Type B pancreatic cell (in vitro differentiated cells): Measurements from ENCODE around the gene EDA. TPM values are rescaled to one million over a fixed set of nuclear protein-coding genes. Genes with fewer than 3 reads are reported as not detected.

Source experiments
- DNase-seq: peaks from one replicate; pipeline ENCODE4 v3.0.0; 2021; ENCODE audit warnings: mixed read lengths; ENCODE audit not compliant: unreplicated experiment; ENCODE audit errors: extremely low spot score
- H3K27ac Mint-ChIP-seq: 2 replicates; pipeline ENCODE4 v1.8.0; 2021; ENCODE audit warnings: mild to moderate bottlenecking, mixed read lengths
- H3K27me3 Mint-ChIP-seq: 2 replicates; pipeline ENCODE4 v1.8.0; 2021; ENCODE audit warnings: mixed read lengths
- H3K36me3 Mint-ChIP-seq: 2 replicates; pipeline ENCODE4 v1.8.0; 2021; ENCODE audit warnings: mixed read lengths
- H3K4me1 Mint-ChIP-seq: one replicate; pipeline ENCODE4 v1.8.0; 2021; ENCODE audit warnings: mixed read lengths; ENCODE audit not compliant: unreplicated experiment
- H3K4me3 Mint-ChIP-seq: 2 replicates; pipeline ENCODE4 v1.8.0; 2021; ENCODE audit warnings: mild to moderate bottlenecking, mixed read lengths
- H3K9me3 Mint-ChIP-seq: 2 replicates; pipeline ENCODE4 v1.8.0; 2021; ENCODE audit warnings: mixed read lengths
- total RNA-seq: library from RNA; stranded (reverse); gene quantifications from 2 replicates; pipeline ENCODE4 v1.2.1, GENCODE V29; 2021; ENCODE audit warnings: low replicate concordance
- TF ChIP-seq, protein P1 (sequence below): fragments of 200-600 bp; sonication (generic); conservative IDR thresholded peaks from 2 replicates; pipeline ENCODE4 v1.5.0; 2021; ENCODE audit warnings: antibody characterized with exemption, mild to moderate bottlenecking

EDA gene
- total RNA-seq, 1 donor from 2014 or later = 4.4 TPM

DNA sequence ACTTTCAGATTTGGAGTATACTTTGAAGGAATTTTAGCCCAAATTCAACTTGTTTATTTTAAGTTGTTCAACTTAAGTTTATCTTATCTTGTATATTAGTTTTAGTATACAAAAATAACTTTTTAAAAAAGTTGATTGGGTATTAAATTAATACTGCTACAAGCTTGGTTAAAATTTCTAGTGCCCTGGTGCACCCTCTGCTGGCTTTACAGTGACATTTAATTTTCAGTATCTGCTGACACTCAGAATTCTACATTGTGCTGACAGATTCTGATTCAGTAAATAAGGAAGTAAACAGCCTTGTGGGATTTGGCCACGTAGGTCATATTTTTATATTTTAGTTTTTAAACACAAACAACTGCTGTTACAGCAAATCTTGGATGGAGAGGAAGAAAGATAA lies 2.9 kb downstream of the EDA start:
- H3K4me3 Mint-ChIP-seq = no peak overlapping the region
- no peak for DNase-seq
- H3K27me3 Mint-ChIP-seq = peaks cover 4% of the 10 kb centered on the region
- TF ChIP-seq, protein P1, sequence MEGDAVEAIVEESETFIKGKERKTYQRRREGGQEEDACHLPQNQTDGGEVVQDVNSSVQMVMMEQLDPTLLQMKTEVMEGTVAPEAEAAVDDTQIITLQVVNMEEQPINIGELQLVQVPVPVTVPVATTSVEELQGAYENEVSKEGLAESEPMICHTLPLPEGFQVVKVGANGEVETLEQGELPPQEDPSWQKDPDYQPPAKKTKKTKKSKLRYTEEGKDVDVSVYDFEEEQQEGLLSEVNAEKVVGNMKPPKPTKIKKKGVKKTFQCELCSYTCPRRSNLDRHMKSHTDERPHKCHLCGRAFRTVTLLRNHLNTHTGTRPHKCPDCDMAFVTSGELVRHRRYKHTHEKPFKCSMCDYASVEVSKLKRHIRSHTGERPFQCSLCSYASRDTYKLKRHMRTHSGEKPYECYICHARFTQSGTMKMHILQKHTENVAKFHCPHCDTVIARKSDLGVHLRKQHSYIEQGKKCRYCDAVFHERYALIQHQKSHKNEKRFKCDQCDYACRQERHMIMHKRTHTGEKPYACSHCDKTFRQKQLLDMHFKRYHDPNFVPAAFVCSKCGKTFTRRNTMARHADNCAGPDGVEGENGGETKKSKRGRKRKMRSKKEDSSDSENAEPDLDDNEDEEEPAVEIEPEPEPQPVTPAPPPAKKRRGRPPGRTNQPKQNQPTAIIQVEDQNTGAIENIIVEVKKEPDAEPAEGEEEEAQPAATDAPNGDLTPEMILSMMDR = peak; percentile 73
- H3K36me3 Mint-ChIP-seq = no peaks in the 10 kb centered on the region
- H3K9me3 Mint-ChIP-seq = peaks cover 4% of the 10 kb centered on the region
- no peak overlapping the region for H3K27ac Mint-ChIP-seq
- no peaks in the 10 kb centered on the region for H3K4me1 Mint-ChIP-seq

DNA sequence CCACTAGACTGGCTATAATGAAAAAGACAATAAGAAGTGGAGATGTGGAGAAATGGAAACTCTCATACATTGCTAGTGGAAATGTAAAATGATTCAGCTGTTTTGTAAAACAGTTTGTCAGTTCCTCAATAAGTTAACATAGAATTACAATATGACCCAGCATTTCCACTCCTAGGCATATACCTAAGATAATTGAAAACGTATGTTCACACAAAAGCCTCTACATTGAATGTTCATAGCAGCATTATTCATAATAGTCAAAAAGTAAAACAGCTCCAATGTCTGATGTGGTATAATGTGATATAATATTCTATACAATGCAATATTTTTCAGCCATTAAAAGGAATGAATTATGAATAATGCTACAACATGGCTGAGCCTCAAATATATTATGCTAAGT lies 10.2 kb downstream of the EDA start:
- Mint-ChIP-seq H3K4me3 (no peak overlapping the region), H3K9me3 (peaks cover 4% of the 10 kb centered on the region), H3K27me3 (no peaks in the 10 kb centered on the region), H3K27ac (no peak overlapping the region), H3K4me1 (no peaks in the 10 kb centered on the region), H3K36me3 (no peaks in the 10 kb centered on the region)
- TF ChIP-seq, protein P1 = no peak
- no peak for DNase-seq

DNA sequence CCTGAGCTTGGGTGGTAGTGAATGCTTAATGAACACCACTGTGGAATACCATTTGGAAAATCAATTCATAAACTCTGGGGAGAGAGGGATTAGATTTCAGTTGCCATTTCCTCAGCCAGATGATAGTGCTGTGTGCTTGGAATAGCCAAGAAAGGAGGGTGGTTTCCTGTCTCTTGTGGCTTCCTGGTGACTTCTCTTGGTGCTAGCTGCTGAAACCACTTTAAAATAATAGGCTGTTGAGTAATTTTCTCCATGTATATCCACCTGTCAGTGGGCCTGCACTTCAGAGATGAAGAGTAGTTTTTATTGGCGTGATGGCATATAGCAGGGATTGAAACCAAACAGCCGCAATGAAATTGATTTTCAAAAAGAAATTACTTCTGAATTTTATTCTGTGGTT lies 11.8 kb downstream of the EDA start:
- no peak for DNase-seq
- Mint-ChIP-seq H3K4me1 (no peaks in the 10 kb centered on the region), H3K27ac (no peak overlapping the region), H3K9me3 (peaks cover 4% of the 10 kb centered on the region), H3K4me3 (no peak overlapping the region), H3K27me3 (no peaks in the 10 kb centered on the region), H3K36me3 (no peaks in the 10 kb centered on the region)
- TF ChIP-seq, protein P1 = no peak

DNA sequence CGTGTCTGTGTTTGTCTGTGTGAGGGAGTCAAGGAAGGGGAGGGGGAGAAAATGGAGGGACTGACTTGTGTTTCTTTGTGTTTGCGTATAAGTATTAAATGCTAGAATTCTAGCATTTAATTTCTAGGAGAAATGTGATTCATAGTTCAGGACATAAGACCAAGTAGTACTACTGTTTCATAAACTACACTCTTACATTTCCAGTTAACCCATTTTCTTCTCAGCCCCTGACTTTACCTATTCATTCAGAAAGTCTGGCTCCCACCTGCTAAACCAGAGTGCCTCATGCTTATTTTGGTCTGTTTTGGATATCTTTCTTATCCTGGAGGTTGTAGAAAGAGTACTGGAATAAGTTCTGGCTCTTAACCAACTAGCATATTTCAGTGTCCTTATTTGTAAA lies 14.2 kb downstream of the EDA start:
- Mint-ChIP-seq H3K9me3 (no peaks in the 10 kb centered on the region), H3K4me3 (no peak overlapping the region)
- DNase-seq = no peak

DNA sequence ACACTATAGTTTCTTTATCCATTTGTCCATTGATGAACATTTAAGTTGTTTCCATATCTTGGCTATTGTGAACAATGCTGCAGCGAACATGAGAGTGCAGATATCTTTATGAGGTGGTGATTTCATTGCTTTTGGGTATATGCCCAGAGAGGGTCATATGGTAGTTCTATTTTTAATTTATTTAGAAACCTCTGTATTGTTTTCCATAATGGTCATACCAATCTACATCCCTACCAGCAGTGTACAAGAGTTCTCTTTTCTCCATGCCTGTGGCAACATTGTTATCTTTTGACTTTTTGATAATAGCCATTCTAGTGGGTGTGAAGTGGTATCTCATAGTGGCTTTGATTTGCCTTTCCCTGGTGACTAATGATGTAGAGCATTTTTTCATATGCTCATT lies 48.8 kb downstream of the EDA start:
- no peaks in the 10 kb centered on the region for H3K4me1 Mint-ChIP-seq
- H3K27me3 Mint-ChIP-seq = no peaks in the 10 kb centered on the region
- peaks cover 5% of the 10 kb centered on the region for H3K9me3 Mint-ChIP-seq
- no peak overlapping the region for H3K4me3 Mint-ChIP-seq
- TF ChIP-seq, protein P1 = no peak
- no peak for DNase-seq
- no peaks in the 10 kb centered on the region for H3K36me3 Mint-ChIP-seq
- H3K27ac Mint-ChIP-seq = no peak overlapping the region

More for the DNA sequence above, 14.2 kb downstream of the EDA start:
- no peaks in the 10 kb centered on the region for H3K4me1 Mint-ChIP-seq
- no peaks in the 10 kb centered on the region for H3K27me3 Mint-ChIP-seq
- no peaks in the 10 kb centered on the region for H3K36me3 Mint-ChIP-seq
- TF ChIP-seq, protein P1 = no peak
- no peak overlapping the region for H3K27ac Mint-ChIP-seq

DNA sequence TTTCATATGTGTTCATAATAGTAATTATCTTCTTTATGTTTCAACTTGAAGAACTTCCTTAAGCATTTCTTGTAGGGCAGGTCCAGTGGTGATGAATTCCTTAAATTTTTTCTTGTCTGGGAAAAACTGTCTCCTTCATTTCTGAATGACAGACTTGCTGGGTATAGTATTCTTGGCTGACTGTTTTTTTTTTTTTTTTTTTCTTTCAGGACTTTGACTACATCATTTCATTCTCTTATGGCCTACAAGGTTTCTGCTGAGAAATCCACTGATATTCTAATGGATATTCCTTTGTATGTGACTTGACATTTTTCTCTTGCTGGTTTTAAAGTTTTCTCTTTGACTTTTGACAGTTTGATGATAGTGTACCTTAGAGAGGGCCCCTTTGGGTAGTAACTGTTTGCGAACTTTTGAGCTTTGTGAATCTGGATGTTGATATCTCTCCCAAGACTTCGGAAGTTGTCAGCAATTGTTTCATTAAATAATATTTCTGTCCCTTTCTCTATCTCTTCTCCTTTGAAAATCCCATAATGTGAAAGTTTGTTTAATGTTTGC lies 54.2 kb downstream of the EDA start:
- peaks cover 26% of the 10 kb centered on the region for H3K9me3 Mint-ChIP-seq
- no peaks in the 10 kb centered on the region for H3K36me3 Mint-ChIP-seq
- TF ChIP-seq, protein P1 = no peak
- no peak overlapping the region for H3K4me3 Mint-ChIP-seq
- no peaks in the 10 kb centered on the region for H3K27me3 Mint-ChIP-seq
- H3K4me1 Mint-ChIP-seq = no peaks in the 10 kb centered on the region
- H3K27ac Mint-ChIP-seq = no peak overlapping the region
- DNase-seq = no peak
